ENCODE results near the gene AADAC.

DNA sequence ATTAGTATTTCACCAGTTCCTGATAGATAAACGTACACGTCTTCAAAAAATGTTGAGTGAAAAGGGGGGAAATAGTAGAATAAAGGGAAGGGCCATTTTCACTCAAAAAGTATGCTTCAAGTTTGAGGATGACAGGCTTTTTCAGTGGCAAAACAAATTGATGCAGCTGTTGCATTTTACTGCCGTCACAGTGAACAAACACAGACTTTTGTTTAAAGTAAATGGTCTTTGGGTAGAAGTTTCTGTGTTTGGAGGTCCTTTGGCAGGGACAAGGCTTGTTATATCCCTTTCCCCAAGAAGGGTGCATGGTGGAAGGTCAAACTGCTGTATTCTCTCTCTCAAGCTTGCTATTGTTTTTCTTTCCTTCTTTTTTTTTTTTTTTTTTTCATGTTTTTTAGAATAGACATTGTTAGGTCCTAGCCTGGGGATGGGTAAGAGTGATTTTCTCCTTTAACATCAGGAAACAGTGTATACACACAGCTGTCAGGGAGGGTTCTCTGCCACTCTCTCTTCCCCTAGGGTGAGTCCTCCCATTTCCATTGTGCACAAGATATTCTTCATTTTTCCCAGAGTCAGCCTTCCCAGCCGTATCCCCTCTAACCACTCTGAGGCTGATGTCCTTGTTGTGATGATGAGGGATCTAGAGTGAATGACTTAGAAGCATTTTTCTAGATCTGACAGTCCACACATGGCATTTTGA, 52.9 kb downstream of the AADAC start:
- TF ChIP-seq, protein P1, sequence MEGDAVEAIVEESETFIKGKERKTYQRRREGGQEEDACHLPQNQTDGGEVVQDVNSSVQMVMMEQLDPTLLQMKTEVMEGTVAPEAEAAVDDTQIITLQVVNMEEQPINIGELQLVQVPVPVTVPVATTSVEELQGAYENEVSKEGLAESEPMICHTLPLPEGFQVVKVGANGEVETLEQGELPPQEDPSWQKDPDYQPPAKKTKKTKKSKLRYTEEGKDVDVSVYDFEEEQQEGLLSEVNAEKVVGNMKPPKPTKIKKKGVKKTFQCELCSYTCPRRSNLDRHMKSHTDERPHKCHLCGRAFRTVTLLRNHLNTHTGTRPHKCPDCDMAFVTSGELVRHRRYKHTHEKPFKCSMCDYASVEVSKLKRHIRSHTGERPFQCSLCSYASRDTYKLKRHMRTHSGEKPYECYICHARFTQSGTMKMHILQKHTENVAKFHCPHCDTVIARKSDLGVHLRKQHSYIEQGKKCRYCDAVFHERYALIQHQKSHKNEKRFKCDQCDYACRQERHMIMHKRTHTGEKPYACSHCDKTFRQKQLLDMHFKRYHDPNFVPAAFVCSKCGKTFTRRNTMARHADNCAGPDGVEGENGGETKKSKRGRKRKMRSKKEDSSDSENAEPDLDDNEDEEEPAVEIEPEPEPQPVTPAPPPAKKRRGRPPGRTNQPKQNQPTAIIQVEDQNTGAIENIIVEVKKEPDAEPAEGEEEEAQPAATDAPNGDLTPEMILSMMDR (IDR thresholded peaks at IDR 0.05): no peak
- no peak for TF ChIP-seq POLR2A (IDR thresholded peaks at IDR 0.05)

Data from testis (tissue), 2 donors.